DOHH2 (cell line): Measurements from ENCODE around the gene VEGFD.

Experiments
- H3F3A ChIP-seq: fragments of 200-600 bp; sonication (generic), shearing (Covaris generic); 2 replicates; pipeline ENCODE4 v1.6.0; 2016; ENCODE audit warnings: antibody characterized with exemption, mild to moderate bottlenecking; ENCODE audit not compliant: control insufficient read depth, insufficient read depth
- H3K27ac ChIP-seq: fragments of 200-600 bp; sonication (generic); 2 replicates; pipeline ENCODE4 v1.5.1; 2014; ENCODE audit warnings: low read depth, mild to moderate bottlenecking, low read length, moderate library complexity
- H3K27me3 ChIP-seq: fragments of 200-600 bp; sonication (generic); 2 replicates; pipeline ENCODE4 v1.6.1; 2014; ENCODE audit warnings: mild to moderate bottlenecking, low read length, mixed read lengths; ENCODE audit not compliant: control insufficient read depth
- H3K36me3 ChIP-seq: fragments of 200-600 bp; sonication (generic); 2 replicates; pipeline ENCODE4 v1.6.1; 2014; ENCODE audit warnings: mild to moderate bottlenecking, low read length, moderate library complexity, mixed read lengths; ENCODE audit not compliant: control insufficient read depth
- H3K4me1 ChIP-seq: fragments of 200-600 bp; sonication (generic); 2 replicates; pipeline ENCODE4 v1.6.1; 2014; ENCODE audit warnings: mild to moderate bottlenecking, low read length, mixed read lengths; ENCODE audit not compliant: control insufficient read depth
- H3K4me2 ChIP-seq: fragments of 200-600 bp; sonication (generic); 2 replicates; pipeline ENCODE4 v1.6.0; 2014; ENCODE audit warnings: mild to moderate bottlenecking, low read length, moderate library complexity
- H3K4me3 ChIP-seq: fragments of 200-600 bp; sonication (generic); 2 replicates; pipeline ENCODE4 v1.5.1; 2014; ENCODE audit warnings: mild to moderate bottlenecking, low read length, mixed read lengths
- H3K79me2 ChIP-seq: fragments of 200-600 bp; sonication (generic); 2 replicates; pipeline ENCODE4 v1.6.1; 2014; ENCODE audit warnings: mild to moderate bottlenecking, low read length, mixed read lengths; ENCODE audit not compliant: control insufficient read depth
- H3K9me2 ChIP-seq: fragments of 200-600 bp; sonication (generic); replicated peaks from 2 replicates; pipeline ENCODE4 v1.6.1; 2014; ENCODE audit warnings: mild to moderate bottlenecking, low read length, mixed read lengths; ENCODE audit not compliant: control insufficient read depth
- H3K9me3 ChIP-seq: fragments of 200-600 bp; sonication (generic); 2 replicates; pipeline ENCODE4 v1.6.1; 2014; ENCODE audit warnings: antibody characterized with exemption, low read length, mixed read lengths; ENCODE audit not compliant: control insufficient read depth, insufficient read depth
- H4K20me1 ChIP-seq: fragments of 200-600 bp; sonication (generic); 2 replicates; pipeline ENCODE4 v1.6.0; 2014; ENCODE audit warnings: low read depth, mild to moderate bottlenecking, antibody characterized with exemption, low read length, moderate library complexity; ENCODE audit not compliant: control insufficient read depth, insufficient read depth
- EZH2phosphoT487 ChIP-seq: fragments of 200-600 bp; sonication (generic); IDR thresholded peaks from 2 replicates; pipeline ENCODE4 v1.6.1; 2017; ENCODE audit warnings: borderline replicate concordance, mild to moderate bottlenecking, antibody characterized with exemption, low read length, moderate library complexity, mixed read lengths
- TF ChIP-seq, protein P1 (sequence below): fragments of 200-600 bp; sonication (generic); IDR thresholded peaks from one replicate; pipeline ENCODE4 v1.5.1; 2014; ENCODE audit warnings: antibody characterized with exemption, mild to moderate bottlenecking, low read depth, low read length; ENCODE audit not compliant: poor library complexity, severe bottlenecking

VEGFD gene

DNA sequence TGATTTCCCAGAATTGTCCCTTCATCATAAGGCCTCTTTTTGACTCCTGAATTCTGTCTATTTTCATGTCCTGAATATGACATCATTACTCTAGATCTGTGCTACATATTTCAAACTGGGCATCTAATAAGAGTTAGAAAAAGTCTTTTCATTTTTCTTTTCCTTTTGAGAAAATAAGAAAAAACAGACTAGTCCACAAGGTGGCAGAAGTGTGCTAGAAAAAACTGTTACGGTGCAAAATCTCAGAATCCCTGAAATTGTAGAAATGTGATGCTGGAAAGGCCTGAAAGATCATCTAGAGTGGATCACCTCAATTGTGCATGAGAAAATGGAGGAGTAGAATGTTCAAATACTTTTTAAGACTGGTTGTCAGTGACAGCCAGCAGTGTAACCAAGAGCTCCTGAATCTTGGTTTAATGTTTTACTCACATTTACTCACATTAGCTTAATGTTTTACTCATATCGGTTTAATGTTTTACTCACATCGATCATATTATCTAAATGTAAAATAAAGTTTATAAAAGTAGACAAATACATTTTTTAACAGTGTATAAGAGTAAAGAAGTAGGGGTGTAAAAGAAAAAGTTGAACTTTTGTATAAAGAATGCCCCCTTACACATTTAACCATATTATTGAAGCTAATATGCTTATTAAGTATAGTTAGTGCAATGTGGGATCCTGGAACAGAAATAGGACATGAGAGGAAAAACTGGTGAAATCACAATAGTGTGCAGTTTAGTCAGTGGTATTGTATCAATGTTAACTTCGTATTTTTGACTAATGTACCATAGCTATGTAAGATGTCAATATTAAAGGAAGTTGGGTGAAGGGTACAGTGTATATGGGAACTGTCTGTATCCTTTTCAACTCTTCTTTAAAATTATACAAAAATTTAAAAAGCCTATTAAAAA, 84.0 kb downstream of the VEGFD start:
- no peaks in the 10 kb centered on the region for H4K20me1 ChIP-seq
- H3K27me3 ChIP-seq, result no peaks in the 10 kb centered on the region
- H3K27ac ChIP-seq, result no peak overlapping the region
- no peaks in the 10 kb centered on the region for H3F3A ChIP-seq
- H3K9me2 ChIP-seq, result no peaks in the 10 kb centered on the region
- no peaks in the 10 kb centered on the region for H3K9me3 ChIP-seq
- no peaks in the 10 kb centered on the region for H3K36me3 ChIP-seq
- H3K4me3 ChIP-seq, result no peak overlapping the region
- H3K4me2 ChIP-seq, result no peak overlapping the region
- no peaks in the 10 kb centered on the region for H3K4me1 ChIP-seq
- TF ChIP-seq EZH2phosphoT487, result no peak
- TF ChIP-seq, protein P1, sequence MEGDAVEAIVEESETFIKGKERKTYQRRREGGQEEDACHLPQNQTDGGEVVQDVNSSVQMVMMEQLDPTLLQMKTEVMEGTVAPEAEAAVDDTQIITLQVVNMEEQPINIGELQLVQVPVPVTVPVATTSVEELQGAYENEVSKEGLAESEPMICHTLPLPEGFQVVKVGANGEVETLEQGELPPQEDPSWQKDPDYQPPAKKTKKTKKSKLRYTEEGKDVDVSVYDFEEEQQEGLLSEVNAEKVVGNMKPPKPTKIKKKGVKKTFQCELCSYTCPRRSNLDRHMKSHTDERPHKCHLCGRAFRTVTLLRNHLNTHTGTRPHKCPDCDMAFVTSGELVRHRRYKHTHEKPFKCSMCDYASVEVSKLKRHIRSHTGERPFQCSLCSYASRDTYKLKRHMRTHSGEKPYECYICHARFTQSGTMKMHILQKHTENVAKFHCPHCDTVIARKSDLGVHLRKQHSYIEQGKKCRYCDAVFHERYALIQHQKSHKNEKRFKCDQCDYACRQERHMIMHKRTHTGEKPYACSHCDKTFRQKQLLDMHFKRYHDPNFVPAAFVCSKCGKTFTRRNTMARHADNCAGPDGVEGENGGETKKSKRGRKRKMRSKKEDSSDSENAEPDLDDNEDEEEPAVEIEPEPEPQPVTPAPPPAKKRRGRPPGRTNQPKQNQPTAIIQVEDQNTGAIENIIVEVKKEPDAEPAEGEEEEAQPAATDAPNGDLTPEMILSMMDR, result peak; percentile 42
- H3K79me2 ChIP-seq, result no peaks in the 10 kb centered on the region

DNA sequence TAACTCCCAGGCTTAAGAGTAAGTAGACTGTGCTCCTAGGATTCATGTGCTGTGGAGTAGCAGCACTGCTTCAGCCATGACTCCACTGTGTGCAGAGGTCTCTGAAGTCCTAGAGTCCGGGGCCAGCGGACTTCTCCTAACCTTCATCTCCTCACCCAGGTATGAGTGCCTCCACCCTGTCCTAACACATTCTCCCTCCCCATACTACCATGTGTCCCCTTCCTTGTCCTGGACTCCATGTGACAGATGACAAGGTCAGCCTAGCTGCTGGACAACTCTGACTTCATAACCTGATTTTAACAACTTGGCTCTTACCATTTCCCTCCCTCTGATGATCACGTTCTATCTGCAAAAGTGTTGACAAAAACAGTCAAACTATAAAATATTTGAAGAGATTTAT, 85.4 kb downstream of the VEGFD start:
- Histone ChIP-seq H3K4me1 (no peaks in the 10 kb centered on the region), H3K27me3 (no peaks in the 10 kb centered on the region), H3F3A (no peaks in the 10 kb centered on the region), H4K20me1 (no peaks in the 10 kb centered on the region), H3K9me2 (no peaks in the 10 kb centered on the region), H3K27ac (no peak overlapping the region), H3K36me3 (no peaks in the 10 kb centered on the region), H3K4me2 (no peak overlapping the region), H3K4me3 (no peak overlapping the region), H3K9me3 (no peaks in the 10 kb centered on the region), H3K79me2 (no peaks in the 10 kb centered on the region)
- TF ChIP-seq EZH2phosphoT487, result no peak
- TF ChIP-seq, protein P1, result no peak

DNA sequence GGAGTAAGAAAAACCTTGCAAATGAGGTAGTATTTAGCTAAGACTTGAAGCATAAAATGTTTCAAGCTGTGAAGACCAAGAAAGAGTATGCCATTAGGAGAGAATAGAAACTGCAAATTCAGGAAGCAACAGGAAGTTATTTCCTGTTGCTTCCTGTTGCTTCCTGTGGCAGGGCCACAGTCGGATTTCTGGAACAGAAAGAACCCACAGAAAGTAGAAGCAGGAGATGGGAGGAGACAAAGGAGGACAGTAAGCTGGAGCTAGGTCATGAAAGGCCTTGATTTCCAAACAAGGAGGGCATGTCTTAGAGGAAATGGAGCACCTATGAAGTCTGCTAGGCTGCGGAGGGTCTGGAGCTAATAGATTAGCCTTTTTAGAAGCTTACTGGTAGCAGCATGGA, 86.0 kb downstream of the VEGFD start:
- Histone ChIP-seq H3K9me2 (no peaks in the 10 kb centered on the region), H3K4me3 (no peak overlapping the region), H3K27ac (no peak overlapping the region), H3K4me1 (no peaks in the 10 kb centered on the region), H3F3A (no peaks in the 10 kb centered on the region), H3K79me2 (no peaks in the 10 kb centered on the region), H3K36me3 (no peaks in the 10 kb centered on the region), H4K20me1 (no peaks in the 10 kb centered on the region), H3K27me3 (no peaks in the 10 kb centered on the region), H3K4me2 (no peak overlapping the region), H3K9me3 (no peaks in the 10 kb centered on the region)
- no peak for TF ChIP-seq EZH2phosphoT487
- TF ChIP-seq, protein P1, result no peak
